HG03439 (cell line): ENCODE measurements around the gene KRT85.

Experiments used
- ATAC-seq: cut with Tn5 transposase; IDR thresholded peaks from one replicate; pipeline ENCODE4 v1.9.1; 2021; ENCODE audit warnings: mild to moderate bottlenecking, moderate library complexity; ENCODE audit not compliant: unreplicated experiment

The KRT85 gene

GRCh38 chr12:52395761-52396434, 28.6 kb upstream of the KRT85 start:
- ATAC-seq: no peak

GRCh38 chr12:52394836-52395405, 27.6 kb upstream of the KRT85 start:
- no peak for ATAC-seq

DNA sequence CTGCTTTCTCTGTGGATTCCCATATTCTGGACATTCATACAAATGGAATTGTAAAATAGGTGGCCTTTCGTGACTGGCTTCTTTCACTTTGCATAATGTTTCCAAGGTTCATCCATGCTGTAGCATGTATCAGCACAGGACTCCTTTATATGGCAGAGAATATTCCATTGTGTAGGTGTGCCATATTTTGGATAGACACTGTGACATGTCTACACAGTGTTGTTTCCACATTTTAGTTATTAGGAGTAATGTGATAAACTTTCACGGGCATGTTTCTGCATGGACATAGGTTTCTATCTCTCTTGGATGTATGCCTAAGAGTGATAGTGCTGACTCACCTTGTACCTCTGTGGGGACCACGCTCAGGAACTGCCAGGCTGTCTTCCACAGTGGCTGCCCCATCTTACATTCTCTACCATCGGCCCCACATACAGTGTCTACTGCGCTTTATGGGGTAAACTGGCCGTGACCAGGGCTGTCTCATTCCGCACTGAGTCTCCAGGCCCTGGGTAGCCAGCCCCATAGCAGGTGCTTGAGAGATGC, 25.3 kb upstream of the KRT85 start:
- ATAC-seq: no peak

- no peak for ATAC-seq
Measured at GRCh38 chr12:52391618-52392002, 24.3 kb upstream of the KRT85 start.

GRCh38 chr12:52390739-52391617, 23.7 kb upstream of the KRT85 start:
- ATAC-seq: no peak

DNA sequence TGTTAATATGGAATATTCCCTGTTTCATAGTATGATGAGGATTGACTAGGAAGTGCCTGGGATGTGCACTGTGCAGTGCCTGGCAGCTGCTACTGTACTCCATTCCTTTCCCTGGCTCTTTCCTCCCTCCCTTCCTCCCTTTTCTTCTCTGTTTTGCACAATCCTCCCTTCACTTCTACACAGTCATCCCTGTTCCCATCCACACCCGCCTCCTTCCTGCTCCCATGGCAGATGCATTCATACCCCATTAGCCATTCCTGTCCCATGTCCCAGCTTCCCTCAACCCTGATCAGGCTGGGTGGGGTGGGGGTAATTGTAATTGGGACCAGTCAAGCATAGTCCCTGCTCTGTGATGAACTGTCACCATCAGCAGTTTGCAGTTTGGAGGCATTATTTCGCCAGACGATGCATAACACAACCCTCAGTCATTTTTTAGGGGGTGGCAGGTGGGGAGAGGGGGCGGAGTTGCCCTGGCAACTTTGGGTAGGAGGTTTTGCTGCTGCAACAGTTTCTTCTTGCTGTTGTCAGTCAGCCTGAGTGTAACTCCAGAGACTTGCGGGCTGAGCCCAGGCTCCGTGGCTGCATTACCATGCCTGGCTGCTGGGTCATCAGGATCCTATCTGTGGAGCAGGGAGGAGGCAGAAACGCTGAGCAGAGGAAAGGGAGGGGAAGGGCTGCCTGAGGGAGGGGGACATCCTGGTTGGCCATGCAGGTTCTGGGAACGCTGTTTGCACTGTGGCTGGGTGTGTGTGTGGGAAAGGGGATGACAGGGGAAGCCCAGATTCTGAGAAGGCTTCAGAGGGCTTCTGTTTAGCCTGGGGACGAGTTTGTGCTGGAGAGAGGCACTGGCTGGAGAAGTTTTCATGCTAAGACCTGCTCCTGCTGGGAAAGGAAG, 22.3 kb upstream of the KRT85 start:
- no peak for ATAC-seq

DNA sequence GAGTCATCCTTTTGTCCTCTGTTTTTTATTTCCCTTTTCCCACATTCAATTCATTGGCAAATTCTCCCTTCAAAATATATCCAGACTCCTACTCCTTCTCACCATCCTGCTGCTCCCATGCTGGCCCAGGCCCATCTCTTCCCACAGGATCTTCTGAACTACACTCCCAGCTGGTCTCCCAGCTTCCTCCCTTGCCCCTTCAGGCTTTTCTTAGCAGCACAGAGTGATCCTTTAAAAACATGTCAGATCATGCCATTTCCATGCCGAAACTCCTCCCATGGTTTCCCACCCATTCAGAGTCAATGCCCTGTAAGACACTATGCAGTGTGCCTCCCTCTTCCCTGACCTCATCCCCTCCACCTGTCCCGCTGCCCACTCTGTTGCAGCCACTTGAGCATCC, 20.6 kb upstream of the KRT85 start:
- ATAC-seq: no peak

DNA sequence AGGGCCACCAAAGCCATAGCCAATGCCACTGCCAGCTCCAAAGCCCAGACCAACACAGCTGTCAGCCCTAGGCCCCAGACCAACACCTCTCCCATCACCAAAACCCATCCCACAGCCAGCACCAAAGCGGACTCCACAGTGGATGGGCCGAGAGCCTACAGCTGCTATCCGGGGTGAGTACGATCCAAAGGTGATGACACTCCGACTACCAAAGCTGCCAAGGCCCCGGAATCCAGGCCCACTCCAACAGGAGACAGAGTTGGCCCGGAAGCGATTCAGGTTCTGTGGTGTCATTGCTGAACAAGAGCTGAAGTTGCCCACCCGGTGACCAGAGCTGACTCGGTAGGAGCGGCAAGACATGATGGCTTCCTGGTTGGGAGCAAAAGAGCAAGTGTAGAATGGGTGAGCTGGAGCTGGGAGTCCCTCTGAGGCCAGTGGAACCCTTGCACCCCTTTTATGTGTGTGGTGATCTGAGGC, 18.0 kb upstream of the KRT85 start, which contains the start of gene KRT84:
KRT84 (minus strand) TSS at position 427 of the 477 bp plus-strand sequence; CDS start at position 360, 67 bp downstream.
- no peak for ATAC-seq

DNA sequence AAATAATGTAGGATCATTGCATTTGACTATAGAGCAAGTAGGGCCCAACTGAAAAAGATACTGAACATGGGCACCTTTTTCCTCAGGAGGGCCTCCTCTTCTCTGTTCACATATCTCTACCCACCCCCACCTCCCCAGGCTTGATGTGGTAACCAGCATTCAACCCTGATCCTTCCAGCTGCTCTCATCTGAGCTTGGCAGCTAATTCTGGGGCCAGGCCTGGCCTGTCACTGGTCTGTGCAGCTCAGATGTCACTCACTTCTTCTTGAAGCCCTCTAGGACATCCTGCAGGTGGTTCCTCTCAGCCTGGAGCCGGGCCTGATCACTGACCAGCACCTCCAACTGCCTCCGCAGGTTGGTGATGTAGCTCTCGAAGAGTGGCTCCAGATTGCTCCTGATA, 16.1 kb upstream of the KRT85 start:
- no peak for ATAC-seq

DNA sequence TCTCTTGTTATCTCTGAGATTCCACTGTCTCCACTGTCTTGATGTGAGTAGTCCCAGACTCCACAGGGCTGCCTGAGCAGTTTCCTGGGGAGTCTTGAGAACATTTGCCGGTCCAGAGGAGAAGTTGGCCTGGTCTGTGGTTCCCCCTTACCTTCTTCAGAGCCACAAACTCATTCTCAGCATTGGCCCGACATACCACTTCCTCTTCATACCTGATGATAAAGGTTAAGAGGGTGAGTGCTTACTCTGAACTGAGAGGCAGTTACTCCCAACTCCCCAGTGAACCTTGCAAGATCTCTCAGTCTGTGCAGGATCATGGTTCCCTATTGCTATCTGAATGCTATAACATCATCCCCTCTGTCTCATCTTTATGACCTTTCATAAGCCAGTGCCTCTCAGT, 15.6 kb upstream of the KRT85 start:
- ATAC-seq: no peak

DNA sequence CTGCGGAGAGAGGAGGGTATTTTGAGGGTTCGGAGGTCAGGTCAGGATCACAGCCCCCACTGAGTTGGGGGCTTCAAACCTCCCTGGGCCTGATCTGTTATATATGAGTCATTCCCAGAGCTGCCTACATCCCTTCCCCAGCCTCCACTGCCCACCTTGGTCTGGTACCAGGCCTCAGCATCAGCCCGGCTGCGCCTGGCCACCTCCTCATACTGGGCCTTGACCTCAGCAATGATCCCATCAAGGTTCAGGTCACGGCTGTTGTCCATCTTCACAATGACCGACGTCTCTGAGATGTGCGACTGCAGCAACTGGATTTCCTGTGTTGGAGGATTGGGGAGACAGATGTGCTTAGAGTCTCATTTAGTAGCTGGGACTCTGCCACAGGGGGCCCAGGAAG, 13.9 kb upstream of the KRT85 start:
- no peak for ATAC-seq

GRCh38 chr12:52380271-52380694, 13.0 kb upstream of the KRT85 start:
- ATAC-seq: no peak

DNA sequence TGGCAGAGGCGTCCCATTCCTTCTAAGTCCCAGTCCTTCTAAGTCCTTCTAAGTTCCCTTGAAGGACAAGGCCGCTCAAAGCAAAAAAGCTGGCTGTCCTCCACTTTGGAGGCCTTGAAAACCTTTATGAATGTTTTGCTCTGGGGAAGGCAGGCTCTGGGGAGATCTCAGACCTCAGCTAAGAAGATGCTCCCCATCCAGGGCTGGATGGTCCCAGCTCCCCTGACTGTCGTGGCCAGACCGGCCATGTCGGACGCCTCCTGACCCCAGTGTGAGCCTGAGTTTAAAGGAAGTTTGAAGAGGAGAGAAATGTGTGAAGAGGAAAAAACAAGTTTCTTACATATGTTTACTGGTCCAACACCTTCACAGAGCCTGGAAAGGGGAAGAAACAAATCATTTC, 12.3 kb upstream of the KRT85 start:
- ATAC-seq: no peak

DNA sequence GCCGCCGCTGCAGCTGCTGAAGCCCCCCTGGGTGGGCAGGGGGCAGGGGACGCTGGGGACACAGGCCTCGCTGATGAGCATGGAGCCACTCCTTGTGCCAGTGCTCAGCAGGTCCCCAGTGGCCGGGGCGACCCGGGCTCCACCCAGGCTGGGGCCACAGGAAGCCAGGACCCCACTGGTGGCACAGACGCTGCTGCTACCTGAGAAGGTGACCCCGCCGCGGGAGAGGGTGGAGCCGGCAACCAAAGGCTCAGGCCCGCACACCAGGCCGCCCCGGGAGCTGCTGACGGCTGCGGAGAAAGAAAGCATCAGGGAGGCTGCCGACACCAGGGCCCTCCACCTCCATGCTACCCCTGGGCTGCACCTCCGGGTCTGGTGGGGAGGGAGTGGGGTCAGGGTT, 10.8 kb upstream of the KRT85 start:
- no peak for ATAC-seq

DNA sequence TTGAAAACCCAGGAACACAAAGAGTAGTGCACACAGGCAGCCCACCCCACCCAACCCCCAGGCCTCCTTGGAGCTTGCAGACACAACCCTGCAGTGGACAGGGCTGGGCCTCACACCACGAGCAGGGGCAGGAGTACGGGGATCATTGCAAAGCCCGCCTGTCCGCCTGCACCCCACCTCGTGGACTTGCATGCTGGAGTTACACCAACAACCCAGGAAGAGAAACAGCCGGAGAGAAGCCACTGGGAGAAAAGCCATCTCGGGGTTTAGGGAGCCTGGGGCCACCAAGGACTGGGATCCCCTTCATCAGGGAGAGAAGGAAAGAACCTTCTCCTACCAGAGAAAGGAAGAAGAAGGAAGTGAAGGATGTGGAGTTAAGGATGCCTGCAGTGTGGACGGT, 10.0 kb upstream of the KRT85 start:
- no peak for ATAC-seq

GRCh38 chr12:52372216-52373154, 5.2 kb upstream of the KRT85 start:
- no peak for ATAC-seq

DNA sequence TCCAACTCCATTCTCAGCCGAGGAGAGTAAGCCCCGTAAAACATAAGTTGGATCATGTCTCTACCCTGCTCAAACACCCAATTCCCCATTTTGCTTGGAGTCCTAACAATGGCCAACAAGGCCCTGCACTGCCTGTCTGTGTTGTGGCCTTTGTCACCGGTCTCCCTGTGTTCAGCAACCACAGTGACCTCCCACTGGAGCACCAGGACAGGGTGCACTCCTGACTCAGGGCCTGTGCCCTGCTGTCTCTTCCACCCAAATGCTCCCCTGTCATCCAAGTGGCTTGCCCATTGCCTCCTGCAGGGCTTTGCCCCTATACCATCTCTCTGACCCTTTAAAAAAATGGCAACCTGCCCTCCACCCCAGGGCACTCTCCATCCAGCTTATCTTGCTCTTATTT, 4.4 kb upstream of the KRT85 start:
- ATAC-seq: no peak

DNA sequence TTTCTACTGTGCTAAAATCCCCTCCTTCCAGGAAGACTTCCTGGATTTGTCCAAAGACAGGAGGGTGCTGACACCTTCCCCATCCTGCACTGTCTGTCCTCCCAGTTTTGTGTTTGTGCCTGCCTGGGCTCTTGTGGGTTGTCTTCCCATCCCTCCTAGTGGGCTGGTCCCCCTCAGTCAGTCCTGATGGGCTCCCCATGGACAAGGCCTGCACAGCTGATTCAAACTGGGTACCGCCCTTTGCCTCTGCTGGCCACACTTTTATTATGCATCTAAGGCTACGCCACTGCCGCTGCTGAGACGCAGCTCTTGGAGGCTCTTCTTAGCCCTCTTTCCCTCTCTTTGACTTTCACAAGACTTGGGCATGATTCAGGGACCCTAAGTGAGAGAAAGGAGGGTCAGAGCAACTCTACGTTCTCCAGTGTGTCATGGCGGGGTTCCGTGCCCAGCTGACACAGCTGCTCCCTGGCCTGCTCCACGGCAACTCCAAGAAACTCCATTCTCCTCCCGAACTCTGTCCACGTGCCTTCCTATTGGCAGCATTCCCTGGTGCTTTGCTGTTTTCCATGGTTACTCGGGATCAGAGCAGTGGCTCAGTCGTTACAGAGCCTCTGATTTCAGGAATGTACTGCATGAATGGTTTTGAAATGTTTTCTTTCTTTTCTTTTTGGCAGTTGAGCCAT, 3.8 kb upstream of the KRT85 start:
- ATAC-seq: no peak

DNA sequence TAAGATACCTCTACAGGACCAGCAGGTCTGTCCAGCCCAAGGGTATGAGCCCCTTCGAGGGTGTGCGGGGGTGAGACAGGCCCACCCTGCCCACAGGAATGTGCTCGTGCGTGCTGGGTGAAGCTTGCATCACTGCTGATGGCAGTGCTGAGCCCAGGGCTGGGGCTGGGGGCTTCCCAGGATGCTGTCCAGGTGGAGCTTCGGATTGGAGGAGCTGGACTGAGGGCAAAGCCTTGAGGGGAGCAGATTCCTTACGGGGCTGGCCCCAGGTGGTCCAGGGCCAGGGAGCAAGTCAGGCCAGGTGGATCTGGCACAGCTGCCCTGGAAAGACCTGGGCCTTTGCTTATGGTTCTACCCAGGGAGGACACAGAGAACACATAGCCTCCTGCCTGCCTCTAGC, 2.5 kb upstream of the KRT85 start:
- ATAC-seq: no peak
